HEK293T (cell line): ENCODE results near the gene EML4.

Experiments used
- CTCF ChIA-PET: fragments of 350-600 bp; formaldehyde crosslinking; extraction: SDS; loops from one replicate; lab custom pipeline; 2021; ENCODE audit warnings: antibody characterized with exemption, inconsistent platforms; lab: Yijun Ruan, JAX
- POLR2A ChIA-PET: fragments of 350-600 bp; formaldehyde crosslinking; extraction: SDS; loops from one replicate; lab custom pipeline; 2020; ENCODE audit warnings: antibody characterized with exemption, inconsistent platforms; lab: Yijun Ruan, JAX
- DNase-seq: peaks from one replicate; pipeline ENCODE4 v3.0.0; 2012; ENCODE audit warnings: mixed read lengths; ENCODE audit errors: extremely low spot score
- ARNT ChIP-seq: fragments of 450-650 bp; IDR thresholded peaks from 2 replicates; pipeline ENCODE4 v1.6.1; 2017; ENCODE audit warnings: mild to moderate bottlenecking
- BHLHE40 ChIP-seq: fragments of 450-650 bp; IDR thresholded peaks from 2 replicates; pipeline ENCODE4 v1.6.1; 2016; ENCODE audit warnings: mild to moderate bottlenecking, moderate library complexity, borderline replicate concordance
- CTBP1 ChIP-seq: fragments of 450-650 bp; IDR thresholded peaks from 2 replicates; pipeline ENCODE4 v1.6.1; 2016; ENCODE audit warnings: borderline replicate concordance
- ELF4 ChIP-seq: fragments of 450-650 bp; IDR thresholded peaks from 2 replicates; pipeline ENCODE4 v1.6.1; 2017; ENCODE audit warnings: antibody characterized with exemption
- FOXA1 ChIP-seq: fragments of 450-650 bp; IDR thresholded peaks from 2 replicates; pipeline ENCODE4 v1.6.1; 2016; ENCODE audit warnings: mild to moderate bottlenecking
- FOXK2 ChIP-seq: fragments of 450-650 bp; IDR thresholded peaks from 2 replicates; pipeline ENCODE4 v1.6.1; 2016; ENCODE audit warnings: mild to moderate bottlenecking
- FOXM1 ChIP-seq: fragments of 450-650 bp; IDR thresholded peaks from 2 replicates; pipeline ENCODE4 v1.6.1; 2017; ENCODE audit warnings: mild to moderate bottlenecking, borderline replicate concordance
- HDGF ChIP-seq: fragments of 450-650 bp; IDR thresholded peaks from 2 replicates; pipeline ENCODE4 v1.6.1; 2017; ENCODE audit warnings: antibody characterized with exemption, borderline replicate concordance
- L3MBTL2 ChIP-seq: fragments of 450-650 bp; conservative IDR thresholded peaks from 2 replicates; pipeline ENCODE4 v1.6.1; 2016; ENCODE audit warnings: mild to moderate bottlenecking
- LEF1 ChIP-seq: fragments of 450-650 bp; IDR thresholded peaks from 2 replicates; pipeline ENCODE4 v1.6.1; 2017; ENCODE audit warnings: mild to moderate bottlenecking, borderline replicate concordance
- NFRKB ChIP-seq: fragments of 450-650 bp; IDR thresholded peaks from 2 replicates; pipeline ENCODE4 v1.6.1; 2016; ENCODE audit warnings: mild to moderate bottlenecking, moderate library complexity
- PKNOX1 ChIP-seq: fragments of 450-650 bp; IDR thresholded peaks from 2 replicates; pipeline ENCODE4 v1.6.1; 2016
- SP1 ChIP-seq: fragments of 450-650 bp; IDR thresholded peaks from 2 replicates; pipeline ENCODE4 v1.6.1; 2017
- SUZ12 ChIP-seq: fragments of 450-650 bp; IDR thresholded peaks from 2 replicates; pipeline ENCODE4 v1.6.1; 2016; ENCODE audit warnings: mild to moderate bottlenecking
- TARDBP ChIP-seq: fragments of 450-650 bp; IDR thresholded peaks from 2 replicates; pipeline ENCODE4 v1.6.1; 2016
- ZNF384 ChIP-seq: fragments of 450-650 bp; IDR thresholded peaks from 2 replicates; pipeline ENCODE4 v1.6.1; 2016

EML4 gene

GRCh38 chr2:42203792-42204191 lies 34.6 kb downstream of the EML4 start:
- CTCF ChIA-PET: interaction anchor here (1.1 kb wide), 1 partner anchor 139 kb away, joined by 4 read pairs; no protein-coding TSS in a partner anchor
- TF ChIP-seq FOXK2: no peak
- no peak for TF ChIP-seq L3MBTL2
- no peak for TF ChIP-seq ARNT
- TF ChIP-seq SP1: no peak
- TF ChIP-seq CTBP1: no peak
- TF ChIP-seq BHLHE40: no peak
- no peak for TF ChIP-seq NFRKB
- TF ChIP-seq SUZ12: no peak
- no peak for TF ChIP-seq ELF4
- no peak for DNase-seq
- POLR2A ChIA-PET: no interaction called here

DNA sequence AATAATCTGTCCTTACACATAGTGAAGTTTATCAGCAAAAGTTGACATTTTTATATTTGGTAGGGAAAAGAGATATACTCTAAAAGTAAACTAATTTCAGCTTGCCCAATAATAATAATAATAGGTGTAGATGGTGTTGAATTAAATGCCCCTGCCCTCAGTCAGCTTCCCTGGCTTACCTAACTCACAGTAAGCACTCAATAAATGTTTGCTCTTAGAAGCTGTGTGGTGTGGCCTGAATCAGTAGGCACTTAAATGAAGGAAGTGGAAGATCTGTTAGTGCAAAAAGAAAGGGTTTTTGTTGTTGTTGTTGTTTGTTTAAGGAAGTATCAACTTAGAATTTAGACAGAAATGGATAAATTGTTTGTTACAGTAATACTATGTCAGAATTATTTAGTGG lies 36.2 kb downstream of the EML4 start:
- ChIA-PET POLR2A (no interaction called here), CTCF (no interaction called here)
- DNase-seq: no peak
- TF ChIP-seq LEF1 (no peak), L3MBTL2 (no peak), ARNT (no peak), FOXK2 (no peak), BHLHE40 (no peak), HDGF (no peak), TARDBP (no peak), ZNF384 (no peak), FOXA1 (no peak), FOXM1 (no peak), SUZ12 (no peak), PKNOX1 (no peak), NFRKB (no peak)

GRCh38 chr2:42207826-42208225 lies 38.7 kb downstream of the EML4 start:
- DNase-seq: no peak
- TF ChIP-seq HDGF (no peak), NFRKB (no peak), FOXA1 (no peak), L3MBTL2 (no peak), FOXK2 (no peak), LEF1 (no peak), TARDBP (no peak), FOXM1 (no peak), ARNT (no peak)
- CTCF ChIA-PET: no interaction called here
- POLR2A ChIA-PET: no interaction called here

DNA sequence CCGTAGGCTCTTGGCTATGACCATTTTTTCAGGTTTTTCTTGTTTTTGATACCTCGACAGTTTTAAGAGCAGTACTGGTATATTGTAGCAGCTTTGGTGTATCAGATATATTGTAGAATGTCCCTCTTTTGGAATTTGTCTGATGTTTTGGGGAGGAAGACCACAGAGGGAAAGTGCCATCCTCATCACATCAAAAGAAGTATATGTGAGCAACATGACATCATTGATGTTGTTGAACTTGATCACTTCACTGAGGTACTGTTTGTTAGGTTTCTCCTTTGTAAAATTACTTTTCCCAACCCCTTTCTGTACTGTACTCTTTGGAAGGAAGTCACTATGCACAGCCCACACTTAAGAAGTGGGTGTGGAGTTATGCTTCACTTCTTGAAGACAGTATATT lies 41.0 kb downstream of the EML4 start:
- no peak for DNase-seq
- TF ChIP-seq HDGF (no peak), TARDBP (no peak), NFRKB (no peak), FOXA1 (no peak), FOXM1 (no peak), L3MBTL2 (no peak), ZNF384 (no peak), LEF1 (no peak), FOXK2 (no peak)
- POLR2A ChIA-PET: no interaction called here
- CTCF ChIA-PET: no interaction called here

GRCh38 chr2:42211291-42211690 lies 42.1 kb downstream of the EML4 start:
- POLR2A ChIA-PET: no interaction called here
- no peak for TF ChIP-seq SP1
- TF ChIP-seq CTBP1: no peak
- TF ChIP-seq ELF4: no peak
- no peak for TF ChIP-seq TARDBP
- no peak for DNase-seq
- CTCF ChIA-PET: no interaction called here

- no peak for DNase-seq
- ChIA-PET POLR2A (no interaction called here), CTCF (no interaction called here)
- TF ChIP-seq TARDBP (no peak), BHLHE40 (no peak), NFRKB (no peak), FOXA1 (no peak), ZNF384 (no peak), L3MBTL2 (no peak), FOXM1 (no peak), HDGF (no peak), LEF1 (no peak), ELF4 (no peak), FOXK2 (no peak), SUZ12 (no peak), ARNT (no peak), CTBP1 (no peak), SP1 (no peak), PKNOX1 (no peak)
Measured at GRCh38 chr2:42214669-42215068, 45.5 kb downstream of the EML4 start.

- ChIA-PET POLR2A (no interaction called here), CTCF (interaction anchor here (0.7 to 0.8 kb wide), 2 partner anchors 14 to 37 kb away, joined by 5 to 6 read pairs; no protein-coding TSS in a partner anchor)
- DNase-seq: no peak
- TF ChIP-seq SUZ12 (no peak), NFRKB (no peak), FOXM1 (no peak), HDGF (no peak), SP1 (no peak), ZNF384 (no peak), ELF4 (no peak), CTBP1 (no peak), BHLHE40 (no peak), FOXA1 (no peak), PKNOX1 (no peak), FOXK2 (no peak), ARNT (no peak), L3MBTL2 (no peak)
Measured at GRCh38 chr2:42216694-42217093, 47.5 kb downstream of the EML4 start.
